Duodenal mucosa (tissue), 2 donors: ENCODE measurements around the gene MRPS34.
"Not testable (repeated sequence)": the region's sequence is repeated elsewhere in the genome, so short reads cannot be mapped to it uniquely, and the experiment has no call there.

Experiments used
- H3K27ac ChIP-seq: one replicate; pipeline ENCODE4 v1.7.0; 2013; ENCODE audit warnings: low read depth, low read length
- H3K27me3 ChIP-seq, 2 donors: one replicate each; pipeline ENCODE4 v1.7.0; 2013; ENCODE audit warnings: low read length in 2 of 2, control low read depth in 1 of 2; ENCODE audit not compliant: insufficient read depth in 2 of 2, control insufficient read depth in 1 of 2
- H3K36me3 ChIP-seq, 2 donors: one replicate each; pipeline ENCODE4 v1.7.0; 2013; ENCODE audit warnings: low read length in 2 of 2, control low read depth in 1 of 2; ENCODE audit not compliant: insufficient read depth in 2 of 2, control insufficient read depth in 1 of 2
- H3K4me1 ChIP-seq, 2 donors: one replicate each; pipeline ENCODE4 v1.7.0; 2013; ENCODE audit warnings: low read length in 2 of 2, control low read depth in 1 of 2; ENCODE audit not compliant: insufficient read depth in 2 of 2, control insufficient read depth in 1 of 2
- H3K4me3 ChIP-seq, 2 donors: one replicate each; pipeline ENCODE4 v1.7.0; 2013; ENCODE audit warnings: low read length in 2 of 2, low read depth in 1 of 2
- H3K9ac ChIP-seq, 2 donors: one replicate each; pipeline ENCODE4 v1.7.0; 2013; ENCODE audit warnings: low read length in 2 of 2, low read depth in 1 of 2
- H3K9me3 ChIP-seq, 2 donors: one replicate each; pipeline ENCODE4 v1.7.0; 2013; ENCODE audit warnings: low read length in 2 of 2, control low read depth in 1 of 2; ENCODE audit not compliant: control insufficient read depth in 1 of 2

MRPS34 gene

DNA sequence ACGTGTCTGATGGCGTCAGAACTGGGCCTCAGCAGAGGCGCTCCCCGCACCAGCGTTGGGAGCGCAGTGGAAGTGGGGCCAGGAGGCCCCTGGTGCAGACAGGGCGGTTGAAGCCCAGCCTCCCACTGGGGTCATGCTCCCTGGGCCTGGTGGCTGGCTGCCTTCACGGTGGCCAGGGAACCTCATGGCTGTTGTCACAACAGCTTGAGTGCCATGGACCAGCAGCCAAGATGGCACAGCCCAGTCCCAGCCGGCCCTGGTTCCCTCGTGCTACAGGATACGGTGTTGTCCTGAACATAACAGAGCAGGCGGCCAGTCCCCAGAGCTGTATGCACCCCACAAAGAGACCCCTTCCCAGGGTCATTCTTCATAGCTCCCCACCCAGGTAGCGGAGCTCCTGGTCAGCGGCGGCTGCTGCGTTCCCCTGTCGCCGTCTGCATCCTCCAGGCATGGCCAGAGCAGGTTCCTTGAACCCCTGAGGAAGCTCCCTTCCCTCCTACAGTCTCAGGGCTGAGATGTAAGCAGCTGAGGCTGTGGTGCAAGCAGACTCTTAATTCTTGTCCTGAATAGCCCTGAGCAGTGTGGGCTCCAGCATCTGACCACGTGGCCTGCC, 31.3 kb downstream of the MRPS34 start:
- Histone ChIP-seq H3K4me1 (no peaks in the 10 kb centered on the region), H3K36me3 (peaks cover 13 to 30% of the 10 kb centered on the region in 2 donors)

DNA sequence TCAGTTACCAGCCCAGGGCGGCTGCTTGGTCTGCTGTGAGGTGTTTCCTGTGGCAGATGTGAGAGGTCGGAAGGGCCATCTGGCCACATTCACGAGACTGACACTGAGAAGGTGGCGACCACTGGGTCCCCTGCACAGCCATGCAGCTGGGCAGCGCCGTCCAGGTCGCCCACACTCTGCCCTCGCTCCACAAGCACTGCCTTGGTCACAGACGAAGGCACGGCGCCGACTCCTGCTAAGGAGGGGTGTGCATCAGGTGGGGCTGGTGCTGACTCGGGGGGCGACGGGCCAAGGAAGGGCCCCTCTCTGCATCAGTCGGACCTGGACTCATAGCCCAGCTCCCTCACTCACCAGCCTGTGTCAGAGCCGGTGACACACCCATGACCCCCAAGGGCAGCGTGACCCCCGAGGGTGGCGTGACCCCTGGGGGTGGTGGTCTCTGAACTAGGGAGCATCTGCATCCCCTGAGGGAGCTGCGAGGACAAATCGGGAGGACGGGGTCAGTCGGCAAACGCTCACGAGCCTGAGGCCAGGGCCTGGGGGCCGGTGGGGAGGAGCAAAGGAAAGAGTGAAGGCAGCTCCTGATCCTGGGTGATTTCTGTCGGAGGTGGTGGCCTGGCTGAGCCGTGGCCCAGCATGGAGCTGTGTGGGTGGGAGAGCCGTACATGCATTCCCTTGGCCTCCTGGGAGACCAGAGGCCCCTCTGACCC, 32.0 kb downstream of the MRPS34 start:
- H3K9me3 ChIP-seq, result peaks cover 9 to 11% of the 10 kb centered on the region in 2 donors

More for the DNA sequence above, 31.3 kb downstream of the MRPS34 start:
- H3K9me3 ChIP-seq, result peaks cover 9 to 11% of the 10 kb centered on the region in 2 donors
- no peak overlapping the region for H3K27ac ChIP-seq
- H3K27me3 ChIP-seq, result no peaks in the 10 kb centered on the region
- H3K9ac ChIP-seq, result no peak overlapping the region
- no peak overlapping the region for H3K4me3 ChIP-seq

DNA sequence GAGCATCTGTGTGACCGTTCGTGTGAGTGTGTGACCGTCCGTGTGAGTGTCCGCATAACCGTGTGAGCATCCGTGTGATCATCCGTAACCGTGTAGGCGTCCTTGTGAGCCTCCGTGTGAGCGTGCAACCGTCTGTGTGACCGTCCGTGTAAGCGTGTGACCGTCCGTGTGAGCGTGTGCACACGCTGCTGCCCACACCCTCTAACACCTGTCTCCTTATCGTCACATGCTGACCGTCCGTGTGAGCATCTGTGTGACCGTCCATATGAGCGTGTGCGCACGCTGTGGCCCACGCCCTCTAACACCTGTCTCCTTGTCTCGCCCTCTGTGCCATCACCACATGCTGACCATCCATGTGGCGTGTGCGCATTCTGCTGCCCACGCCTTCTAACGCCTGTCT, 32.7 kb downstream of the MRPS34 start:
- peaks cover 9 to 17% of the 10 kb centered on the region in 2 donors for H3K9me3 ChIP-seq
- no peak overlapping the region for H3K27ac ChIP-seq

More for the DNA sequence above, 32.0 kb downstream of the MRPS34 start:
- Histone ChIP-seq H3K9ac (no peak overlapping the region), H3K27ac (no peak overlapping the region), H3K36me3 (peaks cover 13 to 28% of the 10 kb centered on the region in 2 donors), H3K4me3 (no peak overlapping the region), H3K27me3 (no peaks in the 10 kb centered on the region), H3K4me1 (no peaks in the 10 kb centered on the region)

DNA sequence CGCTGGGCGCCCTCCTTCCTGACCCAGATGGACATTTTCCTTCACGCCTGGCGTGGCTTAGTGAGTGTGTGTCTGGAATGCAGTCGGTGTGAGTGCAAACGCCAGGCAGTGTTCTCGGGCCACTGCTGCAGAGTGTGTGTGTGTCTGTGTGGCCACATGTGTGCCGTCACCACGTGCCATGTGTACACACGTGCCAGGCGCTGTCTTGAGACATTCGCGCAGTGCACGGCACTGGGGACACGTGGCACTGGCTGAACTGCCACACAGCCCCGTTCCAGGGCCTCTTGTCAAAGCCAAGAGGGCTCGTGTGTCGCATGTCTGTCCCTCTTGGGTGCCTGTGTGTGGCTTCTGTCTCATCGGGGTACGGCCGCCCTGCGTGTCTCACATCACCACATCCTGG, 38.1 kb downstream of the MRPS34 start:
- no peak overlapping the region for H3K9ac ChIP-seq
- H3K9me3 ChIP-seq, result peaks cover 9 to 20% of the 10 kb centered on the region in 2 donors
- peaks cover 6 to 52% of the 10 kb centered on the region in 2 donors for H3K36me3 ChIP-seq
- no peak overlapping the region for H3K4me3 ChIP-seq
- no peak overlapping the region for H3K27ac ChIP-seq
- H3K27me3 ChIP-seq, result no peaks in the 10 kb centered on the region
- no peaks in the 10 kb centered on the region for H3K4me1 ChIP-seq

More for the DNA sequence above, 32.7 kb downstream of the MRPS34 start:
- Histone ChIP-seq H3K36me3 (peaks cover 13 to 33% of the 10 kb centered on the region in 2 donors), H3K4me1 (no peaks in the 10 kb centered on the region), H3K4me3 (no peak overlapping the region), H3K27me3 (no peaks in the 10 kb centered on the region), H3K9ac (no peak overlapping the region)

DNA sequence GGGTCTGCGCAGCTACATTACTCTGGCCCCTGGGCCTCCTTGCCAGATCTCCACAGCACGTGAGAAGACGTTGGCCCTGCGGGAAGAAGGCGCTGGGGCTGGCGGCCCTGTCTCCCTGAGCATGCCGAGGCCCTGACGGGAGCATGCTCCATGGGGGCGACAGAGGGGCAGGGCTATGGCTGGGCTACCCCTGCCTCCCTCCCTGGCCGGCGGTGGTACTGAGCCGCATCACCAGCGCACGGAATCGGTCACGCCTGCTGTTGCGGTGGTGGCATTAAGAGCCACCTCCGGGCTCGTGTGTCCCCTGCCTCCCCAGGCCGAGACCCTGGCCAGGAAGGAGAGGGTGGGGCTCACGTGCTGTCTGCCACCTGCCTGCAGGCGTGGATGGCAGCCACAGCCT, 38.8 kb downstream of the MRPS34 start:
- Histone ChIP-seq H3K9ac (no peak overlapping the region), H3K27ac (no peak overlapping the region), H3K4me3 (no peak overlapping the region), H3K36me3 (peaks cover 6 to 58% of the 10 kb centered on the region in 2 donors), H3K4me1 (no peaks in the 10 kb centered on the region), H3K27me3 (no peaks in the 10 kb centered on the region), H3K9me3 (peaks cover 6 to 20% of the 10 kb centered on the region in 2 donors)

DNA sequence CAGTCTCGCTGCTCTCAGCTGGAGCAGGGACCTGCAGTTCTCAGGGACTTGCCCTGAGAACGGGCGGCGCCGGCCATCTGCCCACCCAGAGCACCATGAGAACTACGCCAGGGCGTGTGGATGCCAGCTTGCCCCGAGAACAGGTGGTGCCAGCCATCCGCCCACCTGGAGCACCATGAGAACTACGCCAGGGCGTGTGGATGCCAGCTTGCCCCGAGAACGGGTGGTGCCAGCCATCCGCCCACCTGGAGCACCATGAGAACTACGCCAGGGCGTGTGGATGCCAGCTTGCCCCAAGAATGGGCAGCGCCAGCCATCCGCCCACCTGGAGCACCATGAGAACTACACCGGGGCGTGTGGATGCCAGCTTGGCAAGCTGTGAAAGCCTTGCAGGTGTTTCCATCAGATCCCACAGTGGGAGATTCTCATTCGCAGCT, 40.4 kb downstream of the MRPS34 start:
- H3K4me1 ChIP-seq, H3K27me3 ChIP-seq, H3K27ac ChIP-seq, H3K4me3 ChIP-seq, H3K9ac ChIP-seq: not testable (repeated sequence)
- Histone ChIP-seq H3K9me3 (peaks cover 3 to 13% of the 10 kb centered on the region in 2 donors), H3K36me3 (peaks cover 6 to 73% of the 10 kb centered on the region in 2 donors)

DNA sequence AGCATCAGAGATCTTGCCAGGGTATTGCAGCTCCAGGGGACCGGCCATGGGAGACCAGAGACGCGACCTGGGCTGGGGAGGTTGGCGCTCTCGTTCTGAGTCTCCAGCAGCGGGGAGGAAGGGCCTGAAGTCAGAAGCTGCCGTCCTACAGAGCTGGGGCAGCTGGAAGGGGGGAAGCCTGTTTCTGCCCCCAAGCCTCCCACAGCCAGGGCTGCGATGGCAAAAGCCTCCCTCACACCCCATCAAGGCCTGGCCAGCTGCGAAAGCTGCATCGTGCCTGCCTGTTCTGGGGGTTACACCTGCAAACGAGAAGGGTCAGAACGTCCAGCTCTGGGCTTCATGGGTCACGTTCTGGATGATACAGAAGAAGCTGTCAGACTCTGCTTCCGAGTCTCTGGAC, 40.9 kb downstream of the MRPS34 start:
- peaks cover 7 to 78% of the 10 kb centered on the region in 2 donors for H3K36me3 ChIP-seq
- no peak overlapping the region for H3K27ac ChIP-seq
- no peaks in the 10 kb centered on the region for H3K4me1 ChIP-seq
- H3K9ac ChIP-seq, result no peak overlapping the region
- no peak overlapping the region for H3K4me3 ChIP-seq
- H3K27me3 ChIP-seq, result no peaks in the 10 kb centered on the region
- H3K9me3 ChIP-seq, result peaks cover 1 to 9% of the 10 kb centered on the region in 2 donors

DNA sequence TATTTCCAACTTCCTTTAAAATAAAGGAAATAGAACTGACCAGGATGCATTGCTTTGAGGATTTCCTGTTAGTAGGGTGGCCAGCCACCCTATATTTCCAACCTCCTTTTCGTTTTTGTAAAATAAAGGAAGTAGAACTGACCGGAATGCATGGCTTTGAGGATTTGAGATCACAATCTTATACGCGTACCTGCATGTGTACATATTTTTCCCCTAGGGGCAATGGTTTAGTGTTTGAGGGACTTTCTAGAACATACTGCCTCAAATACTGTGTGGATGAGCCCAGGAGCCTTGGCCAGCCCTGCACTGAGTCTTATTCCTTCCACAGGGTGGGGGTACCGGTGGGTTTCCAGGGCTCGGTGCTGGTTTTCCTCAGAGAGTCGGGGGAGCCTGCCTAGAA, 41.3 kb downstream of the MRPS34 start:
- Histone ChIP-seq H3K4me1 (no peaks in the 10 kb centered on the region), H3K9ac (no peak overlapping the region), H3K4me3 (no peak overlapping the region), H3K36me3 (peaks cover 12 to 83% of the 10 kb centered on the region in 2 donors), H3K9me3 (peaks cover 0 to 9% of the 10 kb centered on the region in 2 donors), H3K27ac (no peak overlapping the region), H3K27me3 (no peaks in the 10 kb centered on the region)

DNA sequence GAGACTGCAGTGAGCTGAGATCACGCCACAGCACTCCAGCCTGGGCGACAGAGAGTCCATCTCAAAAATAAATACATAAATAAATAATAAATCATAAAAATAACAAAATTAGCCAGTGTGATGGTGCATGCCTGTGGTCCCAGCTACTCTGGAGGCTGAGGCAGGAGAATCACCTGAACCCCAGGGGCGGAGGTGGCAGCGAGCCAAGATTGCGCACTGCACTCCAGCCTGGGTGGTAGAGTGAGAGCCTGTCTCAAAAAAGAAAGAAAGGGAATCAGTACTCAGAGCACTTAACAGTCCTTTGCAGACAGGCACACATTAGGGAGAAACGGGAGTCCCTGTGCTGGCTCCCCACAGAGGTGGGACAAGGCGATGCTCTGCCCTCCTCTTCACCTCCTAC, 41.9 kb downstream of the MRPS34 start:
- H3K4me3 ChIP-seq, result no peak overlapping the region
- peaks cover 12 to 88% of the 10 kb centered on the region in 2 donors for H3K36me3 ChIP-seq
- no peaks in the 10 kb centered on the region for H3K4me1 ChIP-seq

DNA sequence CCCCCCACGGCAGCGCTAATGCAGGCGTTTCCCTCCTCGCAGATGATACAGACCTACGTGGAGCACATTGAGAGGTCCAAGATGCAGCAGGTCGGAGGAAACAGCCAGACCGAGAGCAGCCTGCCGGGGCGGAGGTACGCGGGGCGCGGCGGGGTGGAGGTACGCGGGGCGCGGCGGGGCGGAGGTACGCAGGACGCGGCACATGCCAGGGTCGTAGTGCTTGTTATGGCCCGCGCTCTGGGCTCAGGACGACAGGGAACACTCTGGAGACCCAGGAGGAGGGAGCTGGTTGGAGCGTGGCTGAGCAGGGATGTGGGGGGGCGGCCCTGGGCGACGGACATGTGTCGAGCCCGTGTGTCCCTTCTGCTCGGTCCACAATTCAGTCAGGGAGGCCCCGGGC, 43.5 kb downstream of the MRPS34 start:
- Histone ChIP-seq H3K27me3 (no peaks in the 10 kb centered on the region), H3K9ac (no peak overlapping the region), H3K4me3 (no peak overlapping the region), H3K4me1 (no peaks in the 10 kb centered on the region), H3K36me3 (peaks cover 6 to 81% of the 10 kb centered on the region in 2 donors), H3K27ac (no peak overlapping the region), H3K9me3 (no peaks in the 10 kb centered on the region)

More for the DNA sequence above, 41.9 kb downstream of the MRPS34 start:
- H3K27ac ChIP-seq, result no peak overlapping the region
- no peak overlapping the region for H3K9ac ChIP-seq
- H3K9me3 ChIP-seq, result peaks cover 0 to 9% of the 10 kb centered on the region in 2 donors
- no peaks in the 10 kb centered on the region for H3K27me3 ChIP-seq
